B cell (primary cell): ENCODE data around the gene CCIN. TPM values are rescaled to one million over a fixed set of nuclear protein-coding genes. Genes with fewer than 3 reads are reported as not detected.
A peak's percentile ranks its signal among the peaks of the same experiment; 100 is the strongest.

Experiments
- ATAC-seq: fragments of 200-7000 bp; cut with Tn5 transposase; one replicate; pipeline ENCODE4 v1.10.0; 2021; ENCODE audit warnings: low read depth, mild to moderate bottlenecking, moderate number of reproducible peaks, moderate library complexity
- CTCF ChIA-PET: fragments of 350-600 bp; sonication (Branson Sonifier 250); formaldehyde crosslinking; loops from one replicate; lab custom pipeline; 2021; ENCODE audit warnings: antibody characterized with exemption, inconsistent platforms; lab: Charles Lee
- POLR2A ChIA-PET: fragments of 350-600 bp; sonication (Branson Sonifier 250); formaldehyde crosslinking; loops from one replicate; lab custom pipeline; 2021; ENCODE audit warnings: antibody characterized with exemption; lab: Charles Lee
- DNase-seq: peaks from one replicate; pipeline ENCODE4 v3.0.0; 2013
- H2AFZ ChIP-seq: 2 replicates; pipeline ENCODE4 v1.6.1; 2012; ENCODE audit warnings: mild to moderate bottlenecking, low read depth, low read length; ENCODE audit not compliant: insufficient read depth, poor library complexity, severe bottlenecking
- H3K27ac ChIP-seq, 2 donors: 1 replicate in 1 of 2; 2 replicates in 1 of 2; pipeline ENCODE4 v1.5.1; 2012 to 2013; ENCODE audit warnings: low read length in 2 of 2, mild to moderate bottlenecking in 2 of 2, moderate library complexity in 1 of 2
- H3K27me3 ChIP-seq, 4 experiments: fragments of 200-600 bp in 1 of 4; sonication (generic) in 1 of 4; replicated peaks in 1 of 4; 1 replicate in 2 of 4; 2 replicates in 2 of 4; pipeline versions ENCODE4 v1.6.1 to v1.7.0; 2013 to 2016; ENCODE audit warnings: low read length in 3 of 4, mild to moderate bottlenecking in 2 of 4, mixed read lengths in 1 of 4, moderate library complexity in 1 of 4; ENCODE audit not compliant: insufficient read depth in 4 of 4, control insufficient read depth in 3 of 4; ENCODE audit errors: control extremely low read depth in 1 of 4
- H3K36me3 ChIP-seq, 2 experiments: replicated peaks in 1 of 2; 1 replicate in 1 of 2; 2 replicates in 1 of 2; pipeline versions ENCODE4 v1.6.1 to v1.7.1; 2013; ENCODE audit warnings: low read length in 1 of 2; ENCODE audit not compliant: insufficient read depth in 2 of 2, control insufficient read depth in 1 of 2; ENCODE audit errors: control extremely low read depth in 1 of 2, extremely low read depth in 1 of 2
- H3K4me1 ChIP-seq, 2 donors: fragments of 200-600 bp in 1 of 2; sonication (generic) in 1 of 2; 1 replicate in 1 of 2; 2 replicates in 1 of 2; pipeline versions ENCODE4 v1.5.1 to v1.6.1; 2013 to 2017; ENCODE audit warnings: low read length in 2 of 2; ENCODE audit not compliant: control insufficient read depth in 2 of 2, insufficient read depth in 2 of 2
- H3K4me2 ChIP-seq: replicated peaks from 2 replicates; pipeline ENCODE3; 2012; ENCODE audit warnings: mild to moderate bottlenecking, low read depth, low read length; ENCODE audit not compliant: poor library complexity, severe bottlenecking
- H3K4me3 ChIP-seq, 5 experiments: fragments of 200-600 bp in 1 of 5; sonication (generic) in 1 of 5; 1 replicate in 3 of 5; 2 replicates in 2 of 5; pipeline versions ENCODE4 v1.5.1 to v1.7.0; 2011 to 2016; ENCODE audit warnings: low read length in 4 of 5, mild to moderate bottlenecking in 4 of 5, low read depth in 2 of 5, control low read depth in 1 of 5, moderate library complexity in 1 of 5; ENCODE audit not compliant: insufficient read depth in 1 of 5; ENCODE audit errors: control extremely low read depth in 1 of 5, extremely low read depth in 1 of 5
- H3K79me2 ChIP-seq: fragments of 200-600 bp; sonication (generic); one replicate; pipeline ENCODE4 v1.6.0; 2016; ENCODE audit warnings: low read length; ENCODE audit not compliant: control insufficient read depth, insufficient read depth
- H3K9ac ChIP-seq: fragments of 200-600 bp; sonication (generic); 2 replicates; pipeline ENCODE4 v1.6.1; 2017; ENCODE audit warnings: mild to moderate bottlenecking, low read length, moderate library complexity
- H3K9me3 ChIP-seq, 3 donors: one replicate each; pipeline versions ENCODE4 v1.6.1 to v1.7.1; 2013; ENCODE audit warnings: low read length in 2 of 3; ENCODE audit not compliant: control insufficient read depth in 2 of 3, insufficient read depth in 1 of 3; ENCODE audit errors: control extremely low read depth in 1 of 3
- H4K20me1 ChIP-seq: 2 replicates; pipeline ENCODE4 v1.6.0; 2012; ENCODE audit warnings: mild to moderate bottlenecking, low read length; ENCODE audit not compliant: insufficient read depth, control insufficient read depth, poor library complexity, severe bottlenecking
- H3K27ac Mint-ChIP-seq: one replicate; pipeline ENCODE4 v1.8.0; 2021; ENCODE audit warnings: mixed read lengths
- H3K27me3 Mint-ChIP-seq: one replicate; pipeline ENCODE4 v1.8.0; 2021; ENCODE audit warnings: mixed read lengths
- H3K4me1 Mint-ChIP-seq: one replicate; pipeline ENCODE4 v1.8.0; 2021; ENCODE audit warnings: mixed read lengths
- H3K4me3 Mint-ChIP-seq: one replicate; pipeline ENCODE4 v1.8.0; 2021; ENCODE audit warnings: mixed read lengths
- H3K9me3 Mint-ChIP-seq: one replicate; pipeline ENCODE4 v1.8.0; 2022; ENCODE audit warnings: mixed read lengths; ENCODE audit not compliant: insufficient read depth
- EZH2 ChIP-seq: IDR thresholded peaks from 2 replicates; pipeline ENCODE4 v1.6.1; 2012; ENCODE audit warnings: borderline replicate concordance, low read depth, mild to moderate bottlenecking, moderate library complexity, low read length; ENCODE audit not compliant: insufficient read depth, poor library complexity, severe bottlenecking
- WGBS: methylation state at CpG from one replicate; pipeline ENCODE4 v1.1.5; 2013; ENCODE audit warnings: missing lambda C conversion rate; ENCODE audit not compliant: insufficient coverage; 5-methylcytosine and 5-hydroxymethylcytosine counted together
- intact Hi-C: fragments of 100-400 bp; cut with micrococcal nuclease; formaldehyde crosslinking; loops from one replicate; pipeline ENCODE4 v1.10.0; 2022
- polyA plus RNA-seq: library from polyadenylated mRNA; depleted of rRNA; stranded (reverse); fragments of >200 nt; gene quantifications from 2 replicates; pipeline ENCODE4 v1.2.3, GENCODE V29; 2012
- total RNA-seq, 2 donors: library from RNA; stranded (reverse); fragments of 120-200 nt in 1 of 2; gene quantifications; 1 replicate in 1 of 2; 2 replicates in 1 of 2; pipeline versions ENCODE4 v1.2.3 to v1.2.4, GENCODE V29; 2013 to 2022
- TF ChIP-seq, protein P1 (sequence below): fragments of 200-600 bp; IDR thresholded peaks from one replicate; pipeline ENCODE4 v1.8.0; 2022; ENCODE audit warnings: antibody characterized with exemption, mild to moderate bottlenecking

Gene CCIN
- total and polyA plus RNA-seq, 2 donors (not counting 1 experiment from before 2014, with no cell fraction given): 0.15 TPM; not detected in 1

DNA sequence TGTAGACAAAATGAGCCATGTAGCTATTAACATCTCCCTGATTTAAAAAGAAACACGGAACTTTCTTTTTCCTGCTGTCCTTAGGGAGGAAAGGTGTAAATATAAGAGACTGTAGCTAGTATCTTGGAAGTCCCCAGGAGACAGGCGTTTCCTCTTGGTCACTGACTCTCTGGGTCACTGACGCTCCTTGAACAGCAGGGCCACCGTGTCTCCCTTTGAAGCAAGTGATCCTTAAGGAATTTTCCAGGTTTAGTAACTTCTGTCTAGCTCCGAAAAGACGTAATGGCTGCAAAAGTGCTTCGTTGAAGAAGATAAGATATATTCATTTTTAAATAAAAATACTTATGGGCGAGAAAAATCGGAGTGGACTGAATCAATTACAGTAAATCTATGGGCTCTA lies 20.8 kb downstream of the CCIN start:
- 10% methylated on average over 3 of the region's 9 CpGs for WGBS
- CTCF ChIA-PET: interaction anchor here (0.7 to 7.1 kb wide), 16 partner anchors 9 to 539 kb away, joined by 3 to 44 read pairs (median 4); partner anchors contain the start of genes CCIN and GLIPR2

More for the DNA sequence above, 20.8 kb downstream of the CCIN start:
- Histone ChIP-seq H3K9ac (peak overlapping the region; percentile 89), H3K27me3 (no peaks in the 10 kb centered on the region), H3K4me3 (peak overlapping the region; percentile 66 to 96 (median 91)), H4K20me1 (peaks cover 35% of the 10 kb centered on the region), H3K4me2 (peak overlapping the region; percentile 91), H3K9me3 (no peaks in the 10 kb centered on the region), H3K27ac (peak overlapping the region; percentile 76 to 93), H3K36me3 (peaks cover 0 to 8% of the 10 kb centered on the region in 2 experiments), H2AFZ (peak overlapping the region; percentile 83), H3K79me2 (peaks cover 42% of the 10 kb centered on the region), H3K4me1 (peaks cover 32 to 43% of the 10 kb centered on the region in 2 donors)
- POLR2A ChIA-PET: interaction anchor here (0.6 to 1.6 kb wide), 5 partner anchors 23 to 1110 kb away, joined by 3 to 11 read pairs (median 6); partner anchors contain the start of genes GLIPR2 and RECK
- Mint-ChIP-seq H3K4me1 (peaks cover 51% of the 10 kb centered on the region), H3K9me3 (no peaks in the 10 kb centered on the region), H3K4me3 (peak overlapping the region; percentile 91), H3K27ac (peak overlapping the region; percentile 66), H3K27me3 (no peaks in the 10 kb centered on the region)
- intact Hi-C loops: loop anchor here (1.0 to 5.0 kb wide), 10 partner anchors 24 to 458 kb away; partner anchors contain the start of genes CREB3, GLIPR2, GNE and RNF38
- TF ChIP-seq, protein P1, sequence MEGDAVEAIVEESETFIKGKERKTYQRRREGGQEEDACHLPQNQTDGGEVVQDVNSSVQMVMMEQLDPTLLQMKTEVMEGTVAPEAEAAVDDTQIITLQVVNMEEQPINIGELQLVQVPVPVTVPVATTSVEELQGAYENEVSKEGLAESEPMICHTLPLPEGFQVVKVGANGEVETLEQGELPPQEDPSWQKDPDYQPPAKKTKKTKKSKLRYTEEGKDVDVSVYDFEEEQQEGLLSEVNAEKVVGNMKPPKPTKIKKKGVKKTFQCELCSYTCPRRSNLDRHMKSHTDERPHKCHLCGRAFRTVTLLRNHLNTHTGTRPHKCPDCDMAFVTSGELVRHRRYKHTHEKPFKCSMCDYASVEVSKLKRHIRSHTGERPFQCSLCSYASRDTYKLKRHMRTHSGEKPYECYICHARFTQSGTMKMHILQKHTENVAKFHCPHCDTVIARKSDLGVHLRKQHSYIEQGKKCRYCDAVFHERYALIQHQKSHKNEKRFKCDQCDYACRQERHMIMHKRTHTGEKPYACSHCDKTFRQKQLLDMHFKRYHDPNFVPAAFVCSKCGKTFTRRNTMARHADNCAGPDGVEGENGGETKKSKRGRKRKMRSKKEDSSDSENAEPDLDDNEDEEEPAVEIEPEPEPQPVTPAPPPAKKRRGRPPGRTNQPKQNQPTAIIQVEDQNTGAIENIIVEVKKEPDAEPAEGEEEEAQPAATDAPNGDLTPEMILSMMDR: no peak
- TF ChIP-seq EZH2: no peak
- no peak for ATAC-seq
- DNase-seq: peak; percentile 35
